Osteoblast (primary cell): Measurements from ENCODE around the gene ASB2. TPM values are rescaled to one million over a fixed set of nuclear protein-coding genes. Genes with fewer than 3 reads are reported as not detected.

ENCODE experiments used
- DNase-seq: peaks from one replicate; pipeline ENCODE4 v3.0.0; 2011; ENCODE audit warnings: low spot score, mixed read lengths; ENCODE audit not compliant: insufficient read length; ENCODE audit errors: missing footprints
- H2AFZ ChIP-seq: 2 replicates; pipeline ENCODE4 v1.6.0; 2011; ENCODE audit warnings: mild to moderate bottlenecking, low read length
- H3K27ac ChIP-seq: 2 replicates; pipeline ENCODE4 v1.5.1; 2011; ENCODE audit warnings: mild to moderate bottlenecking, low read depth, low read length, moderate library complexity
- H3K27me3 ChIP-seq: 2 replicates; pipeline ENCODE4 v1.6.0; 2012; ENCODE audit warnings: mild to moderate bottlenecking, control low read depth, inconsistent platforms, low read length, moderate library complexity; ENCODE audit not compliant: insufficient read depth
- H3K36me3 ChIP-seq: 2 replicates; pipeline ENCODE4 v1.5.1; 2011; ENCODE audit warnings: mild to moderate bottlenecking, low read length, control low read depth, moderate library complexity; ENCODE audit not compliant: insufficient read depth
- H3K4me1 ChIP-seq: 2 replicates; pipeline ENCODE4 v1.5.1; 2011; ENCODE audit warnings: mild to moderate bottlenecking, low read length, control low read depth, moderate library complexity; ENCODE audit not compliant: insufficient read depth
- H3K4me2 ChIP-seq: 2 replicates; pipeline ENCODE4 v1.6.0; 2011; ENCODE audit warnings: mild to moderate bottlenecking, low read length; ENCODE audit not compliant: insufficient read depth
- H3K4me3 ChIP-seq: fragments of 200-600 bp; sonication (generic); 3 replicates; pipeline ENCODE4 v1.5.1; 2012; ENCODE audit warnings: mild to moderate bottlenecking, low read length, inconsistent platforms; ENCODE audit not compliant: insufficient read depth
- H3K79me2 ChIP-seq: 2 replicates; pipeline ENCODE4 v1.6.0; 2012; ENCODE audit warnings: mild to moderate bottlenecking, low read length, control low read depth, inconsistent platforms; ENCODE audit not compliant: insufficient read depth
- H3K9me3 ChIP-seq: 2 replicates; pipeline ENCODE4 v1.5.1; 2011; ENCODE audit warnings: low read depth, low read length, control low read depth
- H4K20me1 ChIP-seq: 2 replicates; pipeline ENCODE4 v1.6.0; 2012; ENCODE audit warnings: mild to moderate bottlenecking, low read length, control low read depth; ENCODE audit not compliant: insufficient read depth
- total RNA-seq: library from RNA; depleted of rRNA; stranded (reverse); fragments of >200 nt; gene quantifications from 2 replicates; pipeline ENCODE4 v1.2.3, GENCODE V29; 2012
- TF ChIP-seq, protein P1 (sequence below): IDR thresholded peaks from 2 replicates; pipeline ENCODE4 v1.5.1; 2011; ENCODE audit warnings: mild to moderate bottlenecking, low read depth, low read length, moderate library complexity; ENCODE audit errors: extremely low read depth

ASB2 gene
- total RNA-seq, 1 donor = 1.1 TPM

GRCh38 chr14:93897476-93897845 lies 78.9 kb downstream of the ASB2 start:
- H3K4me2 ChIP-seq = no peak overlapping the region
- no peaks in the 10 kb centered on the region for H3K9me3 ChIP-seq
- H2AFZ ChIP-seq = no peak overlapping the region
- TF ChIP-seq, protein P1, sequence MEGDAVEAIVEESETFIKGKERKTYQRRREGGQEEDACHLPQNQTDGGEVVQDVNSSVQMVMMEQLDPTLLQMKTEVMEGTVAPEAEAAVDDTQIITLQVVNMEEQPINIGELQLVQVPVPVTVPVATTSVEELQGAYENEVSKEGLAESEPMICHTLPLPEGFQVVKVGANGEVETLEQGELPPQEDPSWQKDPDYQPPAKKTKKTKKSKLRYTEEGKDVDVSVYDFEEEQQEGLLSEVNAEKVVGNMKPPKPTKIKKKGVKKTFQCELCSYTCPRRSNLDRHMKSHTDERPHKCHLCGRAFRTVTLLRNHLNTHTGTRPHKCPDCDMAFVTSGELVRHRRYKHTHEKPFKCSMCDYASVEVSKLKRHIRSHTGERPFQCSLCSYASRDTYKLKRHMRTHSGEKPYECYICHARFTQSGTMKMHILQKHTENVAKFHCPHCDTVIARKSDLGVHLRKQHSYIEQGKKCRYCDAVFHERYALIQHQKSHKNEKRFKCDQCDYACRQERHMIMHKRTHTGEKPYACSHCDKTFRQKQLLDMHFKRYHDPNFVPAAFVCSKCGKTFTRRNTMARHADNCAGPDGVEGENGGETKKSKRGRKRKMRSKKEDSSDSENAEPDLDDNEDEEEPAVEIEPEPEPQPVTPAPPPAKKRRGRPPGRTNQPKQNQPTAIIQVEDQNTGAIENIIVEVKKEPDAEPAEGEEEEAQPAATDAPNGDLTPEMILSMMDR = no peak
- H3K36me3 ChIP-seq = no peaks in the 10 kb centered on the region
- H3K4me1 ChIP-seq = no peaks in the 10 kb centered on the region
- H3K4me3 ChIP-seq = no peak overlapping the region
- no peaks in the 10 kb centered on the region for H3K79me2 ChIP-seq
- H3K27me3 ChIP-seq = peaks cover 8% of the 10 kb centered on the region
- H3K27ac ChIP-seq = no peak overlapping the region
- no peak for DNase-seq
- H4K20me1 ChIP-seq = peaks cover 3% of the 10 kb centered on the region

GRCh38 chr14:93895023-93895604 lies 81.3 kb downstream of the ASB2 start:
- no peaks in the 10 kb centered on the region for H3K79me2 ChIP-seq
- no peak overlapping the region for H3K4me2 ChIP-seq
- H3K27me3 ChIP-seq = peaks cover 8% of the 10 kb centered on the region
- H3K4me3 ChIP-seq = no peak overlapping the region
- no peaks in the 10 kb centered on the region for H3K4me1 ChIP-seq
- TF ChIP-seq, protein P1 = no peak
- no peak overlapping the region for H3K27ac ChIP-seq
- no peak for DNase-seq
- H3K9me3 ChIP-seq = no peaks in the 10 kb centered on the region
- H3K36me3 ChIP-seq = no peaks in the 10 kb centered on the region
- H2AFZ ChIP-seq = no peak overlapping the region
- H4K20me1 ChIP-seq = peaks cover 3% of the 10 kb centered on the region

DNA sequence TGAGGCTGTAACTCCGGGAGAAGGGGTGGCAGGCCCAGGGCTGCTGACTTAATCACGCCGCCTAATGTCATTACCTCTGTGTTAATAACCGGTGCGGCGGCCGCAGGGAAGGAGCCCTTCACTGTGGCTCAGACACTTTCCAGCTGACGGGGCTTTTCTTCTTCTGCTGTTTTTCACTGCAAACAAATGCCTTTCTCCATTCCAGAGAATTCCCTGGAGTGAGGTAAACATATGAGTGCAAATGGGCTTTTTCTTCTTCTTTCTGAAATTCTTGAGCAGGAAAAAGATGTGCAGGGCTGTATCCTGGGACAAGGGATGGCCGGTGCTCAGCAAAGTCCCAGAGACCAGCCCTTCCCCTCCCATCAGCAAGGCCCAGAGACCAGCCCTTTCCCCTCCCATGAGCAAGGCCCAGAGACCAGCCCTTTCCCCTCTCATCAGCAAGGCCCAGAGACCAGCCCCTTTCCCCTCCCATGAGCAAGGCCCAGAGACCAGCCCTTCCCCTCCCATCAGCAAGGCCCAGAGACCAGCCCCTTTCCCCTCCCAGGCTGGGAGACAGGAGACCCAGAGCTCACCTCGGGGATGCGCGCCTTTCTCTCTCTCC lies 82.6 kb downstream of the ASB2 start:
- Histone ChIP-seq H3K36me3 (no peaks in the 10 kb centered on the region), H3K4me3 (no peak overlapping the region), H3K9me3 (no peaks in the 10 kb centered on the region), H3K4me2 (no peak overlapping the region), H3K4me1 (no peaks in the 10 kb centered on the region), H4K20me1 (peaks cover 3% of the 10 kb centered on the region), H3K79me2 (no peaks in the 10 kb centered on the region), H3K27me3 (peaks cover 11% of the 10 kb centered on the region), H3K27ac (no peak overlapping the region), H2AFZ (peak overlapping the region; percentile 47)
- TF ChIP-seq, protein P1 = no peak
- no peak for DNase-seq

- Histone ChIP-seq H3K27me3 (peaks cover 12% of the 10 kb centered on the region), H3K36me3 (no peaks in the 10 kb centered on the region), H3K4me2 (no peak overlapping the region), H3K27ac (no peak overlapping the region), H3K4me1 (no peaks in the 10 kb centered on the region), H4K20me1 (peaks cover 3% of the 10 kb centered on the region), H2AFZ (peak overlapping the region; percentile 20), H3K9me3 (no peaks in the 10 kb centered on the region), H3K4me3 (no peak overlapping the region), H3K79me2 (no peaks in the 10 kb centered on the region)
- DNase-seq = peak; percentile 90
- TF ChIP-seq, protein P1 = peak; percentile 97
Observed at GRCh38 chr14:93892923-93893558, 83.3 kb downstream of the ASB2 start.
